Measurements from ENCODE around the gene PRKAG2. TPM values are rescaled to one million over a fixed set of nuclear protein-coding genes. Genes with fewer than 3 reads are reported as not detected.

Gene PRKAG2
- total RNA-seq, 1 donor from 2014 or later: 35.6 TPM

DNA sequence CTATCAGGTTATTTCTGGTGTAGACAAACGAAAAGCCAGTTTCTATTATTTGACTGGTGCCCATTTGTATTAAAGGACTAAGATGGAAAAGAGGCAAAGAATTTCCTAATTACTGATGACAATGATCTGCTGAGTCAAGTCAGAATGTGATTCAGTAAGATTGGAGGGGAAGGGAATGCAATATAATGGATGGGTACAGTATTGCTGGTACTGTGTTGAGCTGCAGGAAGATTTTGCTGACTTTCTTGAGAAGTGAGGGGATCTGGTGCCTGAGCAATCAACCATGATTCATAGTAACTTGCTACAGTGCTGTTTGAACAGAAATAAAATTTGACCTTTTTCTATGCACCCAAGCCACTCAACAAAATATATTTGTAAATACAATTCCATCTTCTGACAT is 218.1 kb downstream of the PRKAG2 start:
- H3K36me3 ChIP-seq: no peaks in the 10 kb centered on the region
- DNase-seq (no peak), ATAC-seq (no peak)
- H3K9me3 ChIP-seq: no peaks in the 10 kb centered on the region
- TF ChIP-seq, protein P1, sequence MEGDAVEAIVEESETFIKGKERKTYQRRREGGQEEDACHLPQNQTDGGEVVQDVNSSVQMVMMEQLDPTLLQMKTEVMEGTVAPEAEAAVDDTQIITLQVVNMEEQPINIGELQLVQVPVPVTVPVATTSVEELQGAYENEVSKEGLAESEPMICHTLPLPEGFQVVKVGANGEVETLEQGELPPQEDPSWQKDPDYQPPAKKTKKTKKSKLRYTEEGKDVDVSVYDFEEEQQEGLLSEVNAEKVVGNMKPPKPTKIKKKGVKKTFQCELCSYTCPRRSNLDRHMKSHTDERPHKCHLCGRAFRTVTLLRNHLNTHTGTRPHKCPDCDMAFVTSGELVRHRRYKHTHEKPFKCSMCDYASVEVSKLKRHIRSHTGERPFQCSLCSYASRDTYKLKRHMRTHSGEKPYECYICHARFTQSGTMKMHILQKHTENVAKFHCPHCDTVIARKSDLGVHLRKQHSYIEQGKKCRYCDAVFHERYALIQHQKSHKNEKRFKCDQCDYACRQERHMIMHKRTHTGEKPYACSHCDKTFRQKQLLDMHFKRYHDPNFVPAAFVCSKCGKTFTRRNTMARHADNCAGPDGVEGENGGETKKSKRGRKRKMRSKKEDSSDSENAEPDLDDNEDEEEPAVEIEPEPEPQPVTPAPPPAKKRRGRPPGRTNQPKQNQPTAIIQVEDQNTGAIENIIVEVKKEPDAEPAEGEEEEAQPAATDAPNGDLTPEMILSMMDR (IDR thresholded peaks at IDR 0.05): no peak
- H3K27me3 ChIP-seq: no peaks in the 10 kb centered on the region
- no peak overlapping the region for H3K4me3 ChIP-seq
- no peak overlapping the region for H3K27ac ChIP-seq
- intact Hi-C loops (cut with DNase I): no loop called here
- no peaks in the 10 kb centered on the region for H3K4me1 ChIP-seq

DNA sequence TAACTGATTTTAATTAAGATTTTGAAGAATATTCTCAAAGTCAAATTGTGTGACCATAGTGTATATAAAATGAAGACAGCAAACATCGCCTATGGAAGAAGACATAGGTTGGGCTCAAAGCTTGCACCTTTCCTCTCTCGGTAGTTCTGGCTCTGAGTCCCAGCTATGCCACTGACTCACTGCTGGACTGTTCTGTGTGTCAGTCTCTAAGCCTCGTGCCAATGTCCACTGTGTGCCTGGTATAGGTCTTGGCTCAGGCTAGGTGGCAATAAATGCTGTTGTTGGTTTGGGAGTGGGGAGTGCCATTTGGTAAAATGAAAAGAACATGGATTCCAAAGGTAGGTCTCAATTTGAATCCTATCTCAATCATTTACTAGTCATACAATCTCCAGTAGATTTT is 219.7 kb downstream of the PRKAG2 start:
- Histone ChIP-seq H3K27ac (no peak overlapping the region), H3K4me3 (no peak overlapping the region), H3K36me3 (no peaks in the 10 kb centered on the region), H3K27me3 (no peaks in the 10 kb centered on the region), H3K9me3 (no peaks in the 10 kb centered on the region), H3K4me1 (no peaks in the 10 kb centered on the region)
- DNase-seq (no peak), ATAC-seq (no peak)
- intact Hi-C loops (cut with DNase I): no loop called here
- TF ChIP-seq, protein P1 (IDR thresholded peaks at IDR 0.05): no peak

DNA sequence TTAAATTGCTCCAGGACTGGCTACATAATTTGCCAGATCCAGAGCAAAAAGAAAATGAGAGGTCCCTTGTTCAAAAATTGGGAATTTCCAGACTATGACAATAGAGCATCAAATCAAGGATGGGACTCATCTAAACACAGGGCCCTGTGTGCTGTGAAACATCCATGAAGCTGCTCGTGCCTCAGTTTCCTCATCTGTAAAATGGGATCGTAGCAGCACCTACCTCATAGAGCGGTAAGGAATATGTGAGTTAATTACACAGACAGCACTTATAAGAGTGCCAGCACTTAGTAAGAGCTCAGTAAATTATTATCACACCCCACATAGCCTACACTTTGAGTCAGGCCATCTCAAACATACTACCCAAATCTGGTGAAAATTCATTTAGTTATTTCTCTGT is 221.4 kb downstream of the PRKAG2 start:
- H3K36me3 ChIP-seq: no peaks in the 10 kb centered on the region
- H3K4me3 ChIP-seq: no peak overlapping the region
- intact Hi-C loops (cut with DNase I): no loop called here
- H3K9me3 ChIP-seq: no peaks in the 10 kb centered on the region
- no peak for DNase-seq
- peaks cover 13% of the 10 kb centered on the region for H3K4me1 ChIP-seq
- no peaks in the 10 kb centered on the region for H3K27me3 ChIP-seq
- TF ChIP-seq, protein P1 (IDR thresholded peaks at IDR 0.05): no peak
- no peak overlapping the region for H3K27ac ChIP-seq
- ATAC-seq: no peak

DNA sequence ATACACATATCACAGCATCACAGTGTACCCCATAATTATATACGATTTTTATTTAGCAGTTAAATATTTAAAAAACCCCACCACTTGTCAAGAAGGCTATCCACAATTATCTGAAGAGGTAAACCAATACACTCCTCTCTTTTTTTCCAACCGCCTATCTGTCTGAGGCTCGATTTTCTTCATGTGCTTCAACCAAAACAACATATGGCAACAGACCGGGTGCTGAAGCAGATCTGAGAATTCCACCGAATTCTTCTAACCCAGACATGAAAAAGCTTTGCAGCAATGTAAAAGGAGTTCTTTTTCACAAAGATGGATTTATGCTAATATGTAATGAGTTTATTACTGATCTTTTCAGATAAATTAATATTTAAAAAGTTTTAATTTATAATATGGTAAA is 224.8 kb downstream of the PRKAG2 start:
- Histone ChIP-seq H3K9me3 (no peaks in the 10 kb centered on the region), H3K36me3 (no peaks in the 10 kb centered on the region), H3K4me1 (peaks cover 19% of the 10 kb centered on the region), H3K4me3 (no peak overlapping the region), H3K27me3 (no peaks in the 10 kb centered on the region), H3K27ac (no peak overlapping the region)
- ATAC-seq (no peak), DNase-seq (no peak)
- TF ChIP-seq, protein P1 (IDR thresholded peaks at IDR 0.05): no peak
- intact Hi-C loops (cut with DNase I): no loop called here

DNA sequence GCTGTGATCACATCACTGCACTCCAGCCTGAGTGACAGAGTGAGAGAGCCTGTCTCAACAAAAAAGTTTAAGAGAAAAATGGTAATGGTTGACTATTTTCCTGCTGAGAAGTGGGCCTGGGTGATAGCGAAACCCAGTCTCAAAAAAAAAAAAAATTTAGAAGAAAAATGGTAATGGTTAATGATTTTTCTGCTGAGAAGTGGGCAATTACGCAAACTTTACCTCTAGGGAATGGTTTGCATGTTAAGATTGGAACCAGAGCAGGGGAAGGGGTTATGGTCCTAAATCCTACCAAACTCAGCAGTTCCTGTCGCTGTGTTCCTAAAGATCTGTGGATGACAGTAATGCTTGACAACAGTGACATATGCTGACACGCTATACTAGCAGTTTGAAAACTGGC is 226.8 kb downstream of the PRKAG2 start:
- TF ChIP-seq, protein P1 (IDR thresholded peaks at IDR 0.05): no peak
- Histone ChIP-seq H3K9me3 (no peaks in the 10 kb centered on the region), H3K27ac (no peak overlapping the region), H3K36me3 (no peaks in the 10 kb centered on the region), H3K27me3 (no peaks in the 10 kb centered on the region), H3K4me3 (no peak overlapping the region), H3K4me1 (peaks cover 19% of the 10 kb centered on the region)
- DNase-seq (no peak), ATAC-seq (no peak)
- intact Hi-C loops (cut with DNase I): no loop called here

DNA sequence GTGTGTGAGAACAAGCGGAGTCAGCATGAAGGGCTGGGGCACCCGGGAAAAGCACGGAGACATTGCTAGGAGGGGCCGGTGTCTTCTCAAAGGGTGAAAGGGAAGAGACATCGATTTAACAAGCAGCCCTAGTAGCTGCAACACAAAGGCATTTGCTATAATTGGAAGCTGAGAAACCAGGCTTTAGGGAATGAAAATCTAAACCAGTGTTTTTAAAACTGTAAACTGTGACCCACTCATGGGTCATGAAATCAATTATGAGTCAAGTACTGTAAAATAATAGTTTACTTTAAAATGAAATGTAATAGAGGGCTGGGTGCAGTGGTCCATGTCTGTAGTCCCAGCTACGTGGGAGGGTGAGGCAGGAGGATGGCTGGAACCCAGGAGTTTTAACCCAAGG is 228.5 kb downstream of the PRKAG2 start:
- TF ChIP-seq, protein P1 (IDR thresholded peaks at IDR 0.05): no peak
- Histone ChIP-seq H3K9me3 (no peaks in the 10 kb centered on the region), H3K4me3 (no peak overlapping the region), H3K36me3 (no peaks in the 10 kb centered on the region), H3K27me3 (no peaks in the 10 kb centered on the region), H3K4me1 (peaks cover 19% of the 10 kb centered on the region), H3K27ac (no peak overlapping the region)
- intact Hi-C loops (cut with DNase I): no loop called here
- ATAC-seq (no peak), DNase-seq (no peak)

Data from upper lobe of right lung (tissue), 1 donor.